HFF-Myc (cell line): ENCODE results near the gene MGAT5.

Experiments used
- DNase-seq: peaks from one replicate; pipeline ENCODE4 v3.0.0-alpha.2; 2011; ENCODE audit warnings: low read depth; ENCODE audit errors: extremely low read depth
- H3K4me3 ChIP-seq: replicated peaks from 2 replicates; pipeline ENCODE4 v1.5.1; 2011; ENCODE audit warnings: low read depth, mild to moderate bottlenecking, control low read depth, low read length
- TF ChIP-seq, protein P1 (sequence below): IDR thresholded peaks from 2 replicates; pipeline ENCODE4 v1.5.1; 2012; ENCODE audit warnings: mild to moderate bottlenecking, low read depth, low read length, control low read depth; ENCODE audit errors: missing control alignments

The MGAT5 gene

GRCh38 chr2:134301928-134302260 is 48.0 kb downstream of the MGAT5 start:
- TF ChIP-seq, protein P1, sequence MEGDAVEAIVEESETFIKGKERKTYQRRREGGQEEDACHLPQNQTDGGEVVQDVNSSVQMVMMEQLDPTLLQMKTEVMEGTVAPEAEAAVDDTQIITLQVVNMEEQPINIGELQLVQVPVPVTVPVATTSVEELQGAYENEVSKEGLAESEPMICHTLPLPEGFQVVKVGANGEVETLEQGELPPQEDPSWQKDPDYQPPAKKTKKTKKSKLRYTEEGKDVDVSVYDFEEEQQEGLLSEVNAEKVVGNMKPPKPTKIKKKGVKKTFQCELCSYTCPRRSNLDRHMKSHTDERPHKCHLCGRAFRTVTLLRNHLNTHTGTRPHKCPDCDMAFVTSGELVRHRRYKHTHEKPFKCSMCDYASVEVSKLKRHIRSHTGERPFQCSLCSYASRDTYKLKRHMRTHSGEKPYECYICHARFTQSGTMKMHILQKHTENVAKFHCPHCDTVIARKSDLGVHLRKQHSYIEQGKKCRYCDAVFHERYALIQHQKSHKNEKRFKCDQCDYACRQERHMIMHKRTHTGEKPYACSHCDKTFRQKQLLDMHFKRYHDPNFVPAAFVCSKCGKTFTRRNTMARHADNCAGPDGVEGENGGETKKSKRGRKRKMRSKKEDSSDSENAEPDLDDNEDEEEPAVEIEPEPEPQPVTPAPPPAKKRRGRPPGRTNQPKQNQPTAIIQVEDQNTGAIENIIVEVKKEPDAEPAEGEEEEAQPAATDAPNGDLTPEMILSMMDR: no peak
- no peak for DNase-seq
- H3K4me3 ChIP-seq: no peak overlapping the region

DNA sequence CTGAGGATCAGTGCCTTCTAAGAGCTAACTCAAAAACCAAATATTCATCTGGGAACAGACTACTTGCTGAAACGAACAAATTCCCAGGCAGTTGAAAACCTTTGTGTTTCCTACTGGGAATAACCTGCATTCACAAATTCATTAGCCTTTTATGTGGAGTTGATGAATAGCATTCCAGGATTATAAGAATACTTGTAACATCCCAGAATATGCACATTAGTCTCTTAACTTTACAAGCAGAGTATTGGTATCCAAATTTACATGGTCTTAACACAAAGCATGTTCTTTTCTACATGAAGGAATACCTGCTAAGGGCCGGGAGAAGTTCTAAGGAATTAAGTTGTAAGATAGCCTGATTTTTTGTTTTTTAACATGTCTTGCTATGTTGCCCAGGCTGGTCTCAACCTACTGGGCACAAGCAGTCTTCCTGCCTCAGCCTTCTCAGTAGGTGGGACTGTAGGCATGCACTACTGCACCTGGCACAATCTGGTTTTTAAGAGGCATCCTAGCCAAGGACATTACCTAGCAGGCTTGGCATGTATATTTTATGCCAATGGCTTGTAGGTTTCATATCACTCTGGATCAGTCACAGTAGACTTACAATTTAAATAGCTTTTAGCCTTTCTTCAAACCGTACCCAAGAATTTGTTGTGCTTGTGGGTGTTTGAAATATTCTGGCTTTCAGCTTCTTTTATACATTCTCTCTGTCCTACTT is 50.7 kb downstream of the MGAT5 start:
- no peak overlapping the region for H3K4me3 ChIP-seq
- TF ChIP-seq, protein P1: no peak
- no peak for DNase-seq

DNA sequence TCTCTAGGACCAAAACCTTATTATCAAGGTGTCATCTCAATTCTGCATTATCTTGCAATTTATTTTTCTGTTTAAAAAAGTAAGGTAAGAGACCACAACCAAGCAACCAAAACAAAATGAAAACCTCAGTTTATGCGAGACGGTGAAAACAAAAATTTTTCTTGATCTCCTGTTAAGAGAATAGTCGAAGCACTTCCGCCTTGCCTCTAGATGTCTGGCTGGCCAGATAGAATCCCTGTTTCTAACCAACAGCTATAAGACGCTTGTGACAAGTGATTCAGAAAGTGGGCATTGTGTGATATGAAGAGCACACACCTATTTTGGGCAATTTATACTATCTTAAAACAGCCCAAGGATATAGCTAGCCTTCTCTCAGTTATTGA is 51.2 kb downstream of the MGAT5 start:
- DNase-seq: no peak
- H3K4me3 ChIP-seq: no peak overlapping the region
- TF ChIP-seq, protein P1: no peak

DNA sequence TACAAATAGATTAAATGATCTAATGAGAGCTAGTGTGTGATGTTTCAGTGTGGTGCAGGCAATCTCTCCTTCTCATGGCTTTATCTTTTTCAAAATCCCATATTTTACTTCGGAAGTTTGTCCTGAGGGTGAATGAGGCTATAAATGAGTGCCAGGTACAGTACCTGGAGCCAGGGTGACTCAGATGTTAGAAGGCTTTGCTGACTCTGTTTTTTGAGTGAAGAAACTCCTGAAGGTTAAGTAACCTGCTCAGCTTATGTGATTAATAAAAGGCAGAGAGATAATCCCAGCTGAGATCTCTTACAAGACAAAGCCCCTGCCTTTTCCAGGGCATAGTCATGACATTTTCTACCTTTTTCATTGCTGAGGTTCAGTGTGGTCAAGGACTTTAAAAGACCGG is 52.6 kb downstream of the MGAT5 start:
- H3K4me3 ChIP-seq: no peak overlapping the region
- DNase-seq: no peak
- TF ChIP-seq, protein P1: no peak

GRCh38 chr2:134307334-134307733 is 53.5 kb downstream of the MGAT5 start:
- TF ChIP-seq, protein P1: no peak
- no peak for DNase-seq
- H3K4me3 ChIP-seq: no peak overlapping the region

DNA sequence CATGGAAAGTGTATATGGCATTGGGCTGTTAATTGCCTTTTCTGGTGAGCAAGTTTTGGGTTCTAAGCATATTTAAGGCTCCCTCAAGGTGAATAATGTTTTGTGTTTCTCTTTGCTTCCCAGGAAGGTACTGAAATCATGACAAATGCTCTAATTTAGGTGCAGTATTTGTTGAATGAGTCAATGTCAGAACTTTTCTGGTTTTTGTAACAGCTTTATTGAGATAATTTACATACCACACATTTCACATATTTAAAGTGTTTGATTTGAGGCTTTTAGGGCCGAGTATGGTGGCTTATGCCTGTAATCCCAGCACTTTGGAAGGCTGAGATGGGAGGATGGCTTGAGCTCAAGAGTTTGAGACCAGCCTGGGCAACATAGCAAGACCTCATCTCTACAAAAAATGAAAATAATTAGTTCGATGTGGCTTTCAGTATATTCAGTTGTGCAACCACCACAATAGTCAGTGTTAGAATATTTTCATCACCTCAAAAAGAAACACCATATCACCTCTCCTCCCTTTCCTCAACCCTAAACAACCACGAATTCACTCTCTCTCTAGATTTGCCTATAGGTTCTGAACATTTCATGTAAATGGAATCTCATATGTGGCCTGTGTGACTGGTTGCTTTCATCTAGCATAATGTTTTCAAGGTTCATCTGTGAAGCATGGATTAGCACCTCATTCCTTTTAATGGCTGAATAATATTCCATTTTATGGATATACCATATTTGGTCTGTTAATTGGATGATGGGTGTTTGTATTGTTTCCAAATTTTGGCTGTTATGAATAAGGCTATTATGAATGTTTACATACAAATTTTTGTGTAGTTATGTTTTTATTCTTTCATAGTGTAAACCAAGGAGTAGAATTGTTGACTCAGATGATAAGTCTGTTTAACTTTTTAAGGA is 54.9 kb downstream of the MGAT5 start:
- DNase-seq: no peak
- TF ChIP-seq, protein P1: no peak
- H3K4me3 ChIP-seq: no peak overlapping the region
